Esophagus (tissue), 2 donors: ENCODE results near the gene SPG7. TPM values are rescaled to one million over a fixed set of nuclear protein-coding genes. Genes with fewer than 3 reads are reported as not detected.
"Not testable (repeated sequence)": the region's sequence is repeated elsewhere in the genome, so short reads cannot be mapped to it uniquely, and the experiment has no call there.

Experiments
- H3K27ac ChIP-seq, 2 donors: one replicate each; pipeline ENCODE4 v1.5.1; 2013; ENCODE audit warnings: low read depth in 2 of 2, mild to moderate bottlenecking in 2 of 2, inconsistent platforms in 1 of 2, low read length in 1 of 2, moderate library complexity in 1 of 2
- H3K27me3 ChIP-seq, 2 donors: one replicate each; pipeline ENCODE4 v1.6.1; 2013; ENCODE audit warnings: low read length in 2 of 2, control low read depth in 1 of 2, mild to moderate bottlenecking in 1 of 2; ENCODE audit not compliant: insufficient read depth in 2 of 2, control insufficient read depth in 1 of 2
- H3K36me3 ChIP-seq, 2 donors: one replicate each; pipeline ENCODE4 v1.6.1; 2013; ENCODE audit warnings: low read length in 1 of 2; ENCODE audit not compliant: control insufficient read depth in 2 of 2, insufficient read depth in 2 of 2
- H3K4me1 ChIP-seq, 2 donors: one replicate each; pipeline ENCODE4 v1.6.1; 2013; ENCODE audit warnings: low read length in 1 of 2; ENCODE audit not compliant: control insufficient read depth in 2 of 2, insufficient read depth in 2 of 2
- H3K4me3 ChIP-seq, 2 donors: one replicate each; pipeline ENCODE4 v1.5.1; 2013; ENCODE audit warnings: low read length in 2 of 2, mild to moderate bottlenecking in 2 of 2, low read depth in 1 of 2, moderate library complexity in 1 of 2
- H3K9me3 ChIP-seq, 2 donors: one replicate each; pipeline ENCODE4 v1.6.1; 2013; ENCODE audit warnings: mild to moderate bottlenecking in 2 of 2, low read depth in 1 of 2, low read length in 1 of 2, moderate library complexity in 1 of 2; ENCODE audit not compliant: control insufficient read depth in 2 of 2, insufficient read depth in 1 of 2
- WGBS, 2 donors: extraction: QIAGEN DNeasy Blood & Tissue Kit; methylation state at CpG; one replicate each; pipeline ENCODE4 v1.1.7; 2013; 5-methylcytosine and 5-hydroxymethylcytosine counted together
- polyA plus RNA-seq, 2 donors: library from polyadenylated mRNA; stranded (reverse); fragments of 200-250 nt; gene quantifications; one replicate each; pipeline ENCODE4 v1.2.3, GENCODE V29; 2013
- donor health status: healthy with polysubstance abuse.
- donor health status: Bipolar disorder and iron deficiency.

Gene SPG7
- polyA plus RNA-seq: 10 to 100 TPM; 41.9 to 89.3 TPM

GRCh38 chr16:89507834-89508590 lies at the start of gene SPG7:
Gene SPG7, plus strand, starts transcription at chr16:89508403. Its CDS starts 15 bp downstream, at chr16:89508418.
- Histone ChIP-seq H3K36me3 (peaks cover 5 to 10% of the 10 kb centered on the region in 2 donors), H3K4me3 (peak within 1 kb of the TSS; percentile 88 to 93), H3K9me3 (no peaks in the 10 kb centered on the region), H3K4me1 (peaks cover 5 to 13% of the 10 kb centered on the region in 2 donors), H3K27ac (peak within 1 kb of the TSS; percentile 94 to 96), H3K27me3 (no peaks in the 10 kb centered on the region)
- 0% methylated on average over 83 to 90 of the region's 90 CpGs for WGBS, 2 donors

- Histone ChIP-seq H3K4me3 (no peak overlapping the region), H3K9me3 (no peaks in the 10 kb centered on the region), H3K27ac (peak overlapping the region; percentile 82), H3K27me3 (no peaks in the 10 kb centered on the region), H3K4me1 (peaks cover 13 to 14% of the 10 kb centered on the region in 2 donors), H3K36me3 (no peaks in the 10 kb centered on the region)
- WGBS, 2 donors: 55 to 65% methylated on average over 7 of the region's 7 CpGs
Observed at GRCh38 chr16:89458551-89458950, 49.7 kb upstream of the SPG7 start.

- H3K4me1 ChIP-seq: peaks cover 9 to 10% of the 10 kb centered on the region in 2 donors
- H3K27me3 ChIP-seq: no peaks in the 10 kb centered on the region
- H3K9me3 ChIP-seq: no peaks in the 10 kb centered on the region
- peak overlapping the region; percentile 82 for H3K27ac ChIP-seq
- H3K36me3 ChIP-seq: no peaks in the 10 kb centered on the region
- WGBS, 2 donors: 59 to 62% methylated on average over 2 of the region's 2 CpGs
- H3K4me3 ChIP-seq: no peak overlapping the region
Observed at GRCh38 chr16:89458967-89459366, 49.2 kb upstream of the SPG7 start.

DNA sequence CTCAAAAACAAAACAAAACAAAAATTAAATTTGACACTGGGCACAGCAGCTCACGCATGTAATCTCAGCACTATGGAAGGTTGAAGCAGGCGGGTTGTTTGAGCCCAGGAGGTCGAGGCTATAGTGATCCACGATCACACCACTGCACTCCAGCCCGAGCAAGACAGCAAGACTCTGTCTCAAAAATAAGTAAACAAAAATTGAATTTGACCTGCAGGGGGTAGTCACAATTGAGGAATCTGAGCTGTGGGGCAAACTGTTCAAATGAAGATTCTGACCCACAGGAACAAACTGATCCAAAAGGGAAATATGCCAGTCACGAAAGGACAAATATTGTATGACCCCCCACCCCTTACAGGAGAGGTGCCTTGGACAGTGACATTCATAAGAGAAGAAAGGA lies 47.6 kb upstream of the SPG7 start:
- Histone ChIP-seq H3K4me3 (no peak overlapping the region), H3K36me3 (no peaks in the 10 kb centered on the region), H3K4me1 (peaks cover 7 to 8% of the 10 kb centered on the region in 2 donors), H3K27me3 (no peaks in the 10 kb centered on the region), H3K9me3 (no peaks in the 10 kb centered on the region), H3K27ac (no peak overlapping the region)
- WGBS, 2 donors: 84 to 88% methylated on average over 6 of the region's 6 CpGs

DNA sequence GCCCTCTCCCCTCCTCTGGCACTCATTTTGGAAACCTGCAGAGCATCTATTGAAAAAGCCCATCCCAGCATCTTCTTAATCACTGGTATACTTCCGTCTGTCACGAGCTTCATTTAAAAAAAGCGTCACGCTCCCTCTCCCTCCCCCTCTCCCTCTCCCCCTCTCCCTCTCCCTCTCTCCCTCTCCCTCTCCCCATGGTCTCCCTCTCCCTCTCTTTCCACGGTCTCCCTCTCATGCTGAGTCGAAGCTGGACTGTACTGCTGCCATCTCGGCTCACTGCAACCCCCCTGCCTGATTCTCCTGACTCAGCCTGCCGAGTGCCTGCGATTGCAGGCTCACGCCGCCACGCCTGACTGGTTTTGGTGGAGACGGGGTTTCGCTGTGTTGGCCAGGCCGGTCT lies 46.3 kb upstream of the SPG7 start:
- not testable (repeated sequence) for H3K4me1 ChIP-seq, H3K36me3 ChIP-seq, H3K4me3 ChIP-seq, H3K27ac ChIP-seq, H3K9me3 ChIP-seq, H3K27me3 ChIP-seq
- 80 to 82% methylated on average over 12 to 15 of the region's 15 CpGs for WGBS, 2 donors

- H3K36me3 ChIP-seq, H3K27ac ChIP-seq, H3K4me3 ChIP-seq, H3K27me3 ChIP-seq, H3K4me1 ChIP-seq, H3K9me3 ChIP-seq: not testable (repeated sequence)
- WGBS, 2 donors: 89 to 95% methylated on average over 14 to 30 of the region's 30 CpGs
Observed at GRCh38 chr16:89462639-89463038, 45.6 kb upstream of the SPG7 start.

- 17 to 64% methylated on average over 2 to 5 of the region's 5 CpGs for WGBS, 2 donors
- H3K27ac ChIP-seq, H3K9me3 ChIP-seq, H3K36me3 ChIP-seq, H3K27me3 ChIP-seq, H3K4me1 ChIP-seq, H3K4me3 ChIP-seq: not testable (repeated sequence)
Observed at GRCh38 chr16:89463312-89463711, 44.9 kb upstream of the SPG7 start.

- H3K27ac ChIP-seq: no peak overlapping the region
- 89 to 91% methylated on average over 5 of the region's 5 CpGs for WGBS, 2 donors
- no peaks in the 10 kb centered on the region for H3K9me3 ChIP-seq
- H3K36me3 ChIP-seq: no peaks in the 10 kb centered on the region
- H3K4me3 ChIP-seq: no peak overlapping the region
- no peaks in the 10 kb centered on the region for H3K4me1 ChIP-seq
- no peaks in the 10 kb centered on the region for H3K27me3 ChIP-seq
Observed at GRCh38 chr16:89466920-89467319, 41.3 kb upstream of the SPG7 start.

DNA sequence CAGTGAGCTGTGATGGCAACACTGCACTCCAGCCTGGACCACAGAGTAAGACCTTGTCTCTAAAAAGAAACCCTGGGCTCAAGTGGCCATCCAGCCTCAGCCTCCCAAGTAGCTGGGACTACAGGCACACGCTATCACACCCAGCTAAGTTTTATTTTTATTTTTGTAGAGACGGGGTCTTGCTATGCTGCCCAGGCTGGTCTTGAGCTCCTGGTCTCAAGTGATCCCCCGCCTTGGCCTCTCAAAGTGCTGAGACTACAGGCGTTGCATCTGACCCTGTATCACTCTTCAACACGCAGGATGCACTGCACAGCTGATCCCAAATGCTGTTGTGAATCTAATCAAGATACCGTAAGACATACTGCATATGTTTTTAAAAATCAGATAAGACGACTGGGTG lies 40.8 kb upstream of the SPG7 start:
- H3K27me3 ChIP-seq: no peaks in the 10 kb centered on the region
- 91 to 93% methylated on average over 7 of the region's 7 CpGs for WGBS, 2 donors
- H3K27ac ChIP-seq: no peak overlapping the region
- peaks cover under 1 to 2% of the 10 kb centered on the region in 2 donors for H3K4me1 ChIP-seq
- no peaks in the 10 kb centered on the region for H3K36me3 ChIP-seq
- H3K4me3 ChIP-seq: no peak overlapping the region
- no peaks in the 10 kb centered on the region for H3K9me3 ChIP-seq

DNA sequence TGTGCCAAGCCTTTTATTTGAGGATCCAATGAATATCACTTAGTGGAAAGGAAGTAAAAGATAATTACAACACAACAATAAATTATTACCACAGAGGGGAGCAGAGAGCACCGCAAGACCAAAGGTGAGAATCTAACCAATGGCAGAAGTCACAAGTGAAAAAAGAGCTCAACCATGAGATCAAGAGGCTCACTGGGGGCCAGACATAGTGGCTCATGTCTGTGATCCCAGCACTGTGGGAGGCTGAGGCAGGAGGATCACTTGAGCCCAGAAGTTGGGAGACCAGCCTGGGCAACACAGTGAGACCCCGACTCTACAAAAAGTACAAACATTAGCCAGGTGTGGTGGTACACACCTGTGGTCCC lies 35.5 kb upstream of the SPG7 start:
- no peaks in the 10 kb centered on the region for H3K9me3 ChIP-seq
- H3K27ac ChIP-seq: no peak overlapping the region
- peaks cover 12 to 24% of the 10 kb centered on the region in 2 donors for H3K4me1 ChIP-seq
- H3K36me3 ChIP-seq: no peaks in the 10 kb centered on the region
- no peaks in the 10 kb centered on the region for H3K27me3 ChIP-seq
- 80 to 83% methylated on average over 2 of the region's 2 CpGs for WGBS, 2 donors
- H3K4me3 ChIP-seq: no peak overlapping the region
